HG03469 (cell line): ENCODE data around the gene MLC1.

Source experiments
- ATAC-seq: cut with Tn5 transposase; IDR thresholded peaks from one replicate; pipeline ENCODE4 v1.9.1; 2021; ENCODE audit warnings: mild to moderate bottlenecking, moderate library complexity, moderate number of reproducible peaks; ENCODE audit not compliant: unreplicated experiment

The MLC1 gene

GRCh38 chr22:50040717-50041116, 44.5 kb downstream of the MLC1 start:
- ATAC-seq = no peak

- ATAC-seq = no peak
Observed at GRCh38 chr22:50039669-50040443, 45.4 kb downstream of the MLC1 start.

- ATAC-seq = no peak
Observed at GRCh38 chr22:50035976-50036724, 49.1 kb downstream of the MLC1 start.

GRCh38 chr22:50035131-50035881, 49.9 kb downstream of the MLC1 start:
- ATAC-seq = no peak

- ATAC-seq = no peak
Observed at GRCh38 chr22:50034126-50035081, 50.8 kb downstream of the MLC1 start.

GRCh38 chr22:50032941-50033601, 52.2 kb downstream of the MLC1 start:
- no peak for ATAC-seq

- no peak for ATAC-seq
Observed at GRCh38 chr22:50032109-50032871, 52.9 kb downstream of the MLC1 start.

DNA sequence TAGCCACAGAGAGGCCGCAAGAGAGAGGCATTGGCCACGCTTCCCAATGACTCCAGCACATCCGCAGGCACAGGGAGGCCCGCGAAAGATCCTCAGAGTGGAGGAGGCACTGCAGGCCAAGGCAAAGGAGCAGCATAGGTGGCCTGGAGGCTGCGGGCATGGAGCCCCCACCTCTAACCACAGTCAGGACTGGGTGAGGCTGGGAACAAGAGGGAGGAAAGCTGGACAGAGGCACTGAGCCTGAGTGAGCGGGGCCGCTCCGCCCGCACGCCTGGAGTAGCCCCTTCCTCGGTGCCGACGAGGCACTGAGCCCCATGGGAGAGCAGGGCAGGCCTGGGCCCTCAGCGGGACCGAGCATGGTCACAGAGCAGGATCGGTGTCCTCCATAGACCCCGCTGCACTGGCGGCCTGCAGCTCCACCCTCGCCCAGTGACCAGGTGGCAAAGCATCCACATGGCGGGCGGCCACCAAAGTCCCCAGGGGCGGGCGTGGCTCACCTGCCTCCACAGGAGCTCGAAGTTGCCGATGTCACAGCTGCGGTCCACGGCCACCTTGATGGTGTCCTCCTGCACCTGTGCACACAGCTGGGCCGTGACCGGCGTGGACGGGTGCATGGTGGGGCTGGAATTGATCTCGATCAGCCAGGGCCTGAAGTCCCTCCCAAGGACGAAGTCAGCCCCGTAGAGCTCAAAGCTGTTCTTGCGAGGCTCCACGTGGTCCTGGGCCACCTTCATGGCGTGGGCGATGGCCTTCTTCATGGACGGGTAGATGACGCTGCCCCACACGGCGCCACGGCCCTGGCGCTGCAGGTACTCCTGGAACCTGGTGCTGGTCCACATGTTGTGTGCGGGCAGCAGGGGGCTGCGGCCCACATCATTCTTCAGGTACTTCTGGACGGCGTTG, 53.8 kb downstream of the MLC1 start:
- ATAC-seq = no peak

DNA sequence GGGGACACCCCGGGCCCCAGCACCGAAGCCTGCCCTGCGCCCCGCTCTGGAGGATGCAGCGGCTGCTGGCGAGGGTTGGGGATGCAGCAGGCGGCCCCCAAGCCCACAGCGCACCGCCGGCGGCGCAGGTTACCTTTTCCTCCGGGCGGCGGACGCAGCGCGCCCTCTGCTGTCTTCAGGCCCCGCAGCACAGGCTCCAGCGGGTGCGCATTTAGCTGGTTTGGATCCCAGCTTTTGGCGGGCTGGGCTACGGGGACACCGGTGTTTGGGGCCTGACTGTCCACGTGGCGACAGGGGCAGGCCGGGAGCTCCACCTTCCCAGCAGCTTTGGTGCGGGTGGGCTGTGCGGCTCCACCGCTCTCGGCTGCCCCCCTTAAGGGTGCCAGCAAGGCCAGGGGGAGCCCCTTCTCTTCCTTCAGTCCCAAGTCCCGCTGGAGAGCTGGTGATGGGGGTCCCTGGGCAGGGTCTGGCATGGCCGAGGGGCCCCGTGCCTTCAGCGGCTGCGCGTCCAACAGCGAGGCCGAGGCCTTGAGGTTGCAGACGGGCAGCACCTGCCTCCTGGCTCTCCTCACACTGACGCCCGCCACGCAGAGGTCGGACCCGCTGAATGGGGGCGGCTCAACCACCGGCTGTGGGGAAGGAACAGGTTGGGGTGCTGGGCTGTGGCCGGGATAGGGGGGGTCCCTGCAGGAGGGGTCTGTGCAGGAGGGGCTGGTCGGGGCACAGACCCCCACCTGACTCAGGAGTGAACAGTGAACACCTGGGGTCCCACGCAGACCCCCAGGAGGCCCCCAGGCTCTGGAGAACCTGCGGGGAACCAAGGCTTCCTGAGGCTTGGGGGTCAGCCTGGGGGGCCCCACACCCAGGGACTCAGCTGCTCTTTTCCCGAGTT, 54.7 kb downstream of the MLC1 start:
- no peak for ATAC-seq

GRCh38 chr22:50027639-50028537, 57.3 kb downstream of the MLC1 start:
- ATAC-seq = no peak

DNA sequence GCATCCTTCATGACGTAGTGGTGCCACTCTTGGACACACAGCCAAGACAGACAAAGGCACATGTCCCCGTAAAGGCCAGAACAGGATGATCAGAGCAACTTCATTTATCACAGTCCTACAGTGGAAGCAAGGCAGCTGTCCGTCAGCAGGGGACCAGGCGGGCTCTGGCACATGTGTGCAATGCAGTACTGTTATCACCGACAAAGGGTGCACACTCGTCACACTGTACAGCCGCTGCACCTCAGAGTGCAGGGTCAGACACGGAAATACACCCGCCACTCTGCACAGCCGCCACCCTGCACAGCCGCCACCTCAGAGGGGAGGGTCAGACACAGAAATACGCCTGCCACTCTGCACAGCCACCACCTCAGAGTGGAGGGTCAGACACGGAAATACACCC, 59.2 kb downstream of the MLC1 start:
- ATAC-seq = no peak

DNA sequence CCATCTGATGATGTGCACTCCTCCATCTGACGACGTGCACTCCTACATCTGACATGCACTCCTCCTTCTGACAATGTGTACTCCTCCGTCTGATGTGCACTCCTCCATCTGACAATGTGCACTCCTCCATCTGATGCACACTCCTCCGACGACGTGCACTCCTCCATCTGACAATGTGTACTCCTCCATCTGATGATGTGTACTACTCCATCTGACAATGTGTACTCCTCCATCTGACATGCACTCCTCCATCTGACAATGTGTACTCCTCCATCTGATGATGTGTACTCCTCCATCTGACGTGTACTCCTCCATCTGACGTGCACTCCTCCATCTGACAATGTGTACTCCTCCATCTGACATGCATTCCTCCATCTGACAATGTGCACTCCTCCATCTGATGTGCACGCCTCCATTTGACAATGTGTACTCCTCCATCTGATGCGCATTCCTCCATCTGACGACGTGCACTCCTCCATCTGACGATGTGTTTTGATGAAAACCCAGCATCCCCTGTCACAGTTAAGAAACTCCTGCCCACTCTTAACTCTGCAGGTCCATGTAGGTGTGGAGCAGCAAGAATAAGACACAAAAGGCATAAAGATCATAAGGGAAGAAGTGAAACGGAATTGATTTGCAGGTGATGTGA, 62.9 kb downstream of the MLC1 start:
- ATAC-seq = no peak

GRCh38 chr22:50020606-50021005, 64.6 kb downstream of the MLC1 start:
- no peak for ATAC-seq

DNA sequence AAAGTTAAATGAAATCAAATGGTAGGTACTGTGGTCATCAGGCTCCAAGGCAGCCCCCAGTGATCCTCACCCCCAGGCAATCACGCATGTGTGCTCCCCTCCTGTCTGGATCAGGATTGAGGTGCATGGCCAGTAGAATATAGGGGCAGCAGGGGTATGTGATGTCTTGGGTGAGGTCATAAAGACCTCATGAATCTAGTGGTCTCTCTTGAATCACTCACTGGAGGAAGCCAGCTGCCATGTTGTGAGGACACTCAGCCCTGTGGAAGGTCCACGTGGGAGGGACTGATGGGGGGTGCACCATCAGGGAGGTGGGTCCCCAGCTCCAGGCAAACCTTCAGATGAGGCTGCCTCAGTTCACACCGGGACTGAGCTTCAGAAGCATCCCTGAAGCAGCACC, 65.9 kb downstream of the MLC1 start:
- no peak for ATAC-seq

DNA sequence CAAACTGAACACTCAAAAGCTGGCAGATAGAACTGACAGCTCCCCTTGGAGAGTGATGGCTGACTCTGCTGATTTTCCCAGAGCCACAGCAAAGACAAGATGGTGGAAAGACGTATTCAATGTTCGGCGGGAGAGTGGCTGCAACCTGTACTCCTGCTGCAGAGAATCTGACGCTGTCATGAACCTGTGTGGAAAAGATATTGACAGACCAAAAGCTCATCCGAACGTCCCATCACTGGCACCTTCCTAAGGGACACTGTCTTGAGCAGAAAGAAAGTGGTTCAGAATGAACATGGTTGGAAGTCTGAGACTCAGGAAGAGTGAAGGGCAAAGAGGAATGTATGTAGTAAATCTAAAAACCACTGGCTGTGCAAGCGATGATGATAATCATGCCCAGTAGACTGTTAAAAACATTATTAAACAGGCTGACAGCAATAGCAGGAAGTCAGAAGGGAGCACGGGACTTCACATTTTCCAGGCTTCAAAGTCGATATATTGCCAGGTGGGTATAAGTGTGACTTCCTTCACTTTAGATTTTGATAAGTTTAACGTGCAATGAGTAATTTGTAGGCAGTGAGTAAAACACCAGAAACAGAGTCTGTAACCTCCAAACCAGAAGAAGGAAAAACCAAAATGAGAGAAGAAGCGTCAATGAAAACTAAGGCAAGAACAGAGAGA, 66.5 kb downstream of the MLC1 start:
- ATAC-seq = no peak
